CD4-positive, alpha-beta T cell (primary cell): ENCODE measurements around the gene IFNGR2. TPM values are rescaled to one million over a fixed set of nuclear protein-coding genes. Genes with fewer than 3 reads are reported as not detected.

Source experiments
- ATAC-seq: fragments of 200-7000 bp; cut with Tn5 transposase; one replicate; pipeline ENCODE4 v1.10.0; 2022; ENCODE audit warnings: mild to moderate bottlenecking; ENCODE audit not compliant: poor library complexity
- CTCF ChIA-PET: fragments of 350-600 bp; sonication (Branson Sonifier 250); formaldehyde crosslinking; loops from one replicate; lab custom pipeline; 2021; ENCODE audit warnings: antibody characterized with exemption, inconsistent platforms; lab: Charles Lee
- POLR2A ChIA-PET: fragments of 350-600 bp; sonication (Branson Sonifier 250); formaldehyde crosslinking; loops from one replicate; lab custom pipeline; 2021; ENCODE audit warnings: antibody characterized with exemption, inconsistent platforms; lab: Charles Lee
- DNase-seq, 14 experiments: peaks; one replicate each; pipeline ENCODE4 v3.0.0-alpha.2; 2013 to 2020; ENCODE audit warnings: mixed read lengths in 2 of 14
- H3K27ac ChIP-seq, 2 donors: one replicate each; pipeline versions ENCODE4 v1.5.1 to v1.7.0; 2013; ENCODE audit warnings: low read length in 2 of 2, low read depth in 1 of 2, mild to moderate bottlenecking in 1 of 2
- H3K27me3 ChIP-seq, 2 experiments: 1 replicate in 1 of 2; 2 replicates in 1 of 2; pipeline versions ENCODE4 v1.6.1 to v1.7.0; 2013; ENCODE audit warnings: low read length in 2 of 2, control low read depth in 1 of 2, mild to moderate bottlenecking in 1 of 2, moderate library complexity in 1 of 2; ENCODE audit not compliant: insufficient read depth in 2 of 2, control insufficient read depth in 1 of 2
- H3K36me3 ChIP-seq: one replicate; pipeline ENCODE4 v1.6.1; 2013; ENCODE audit warnings: low read length, control low read depth; ENCODE audit not compliant: insufficient read depth
- H3K4me1 ChIP-seq: one replicate; pipeline ENCODE4 v1.6.1; 2013; ENCODE audit warnings: low read length, control low read depth; ENCODE audit not compliant: insufficient read depth
- H3K4me3 ChIP-seq: one replicate; pipeline ENCODE4 v1.5.1; 2013; ENCODE audit warnings: mild to moderate bottlenecking, low read length, moderate library complexity
- H3K9me3 ChIP-seq, 2 experiments: 1 replicate in 1 of 2; 2 replicates in 1 of 2; pipeline versions ENCODE4 v1.6.1 to v1.7.0; 2013; ENCODE audit warnings: low read length in 2 of 2, mild to moderate bottlenecking in 2 of 2, control low read depth in 1 of 2, moderate library complexity in 1 of 2; ENCODE audit not compliant: control insufficient read depth in 1 of 2, insufficient read depth in 1 of 2
- H3K27ac Mint-ChIP-seq: one replicate; pipeline ENCODE4 v1.8.0; 2020; ENCODE audit warnings: mixed read lengths
- H3K27me3 Mint-ChIP-seq: one replicate; pipeline ENCODE4 v1.8.0; 2021; ENCODE audit warnings: mixed read lengths
- H3K36me3 Mint-ChIP-seq: one replicate; pipeline ENCODE4 v1.8.0; 2021; ENCODE audit warnings: low read depth, mixed read lengths
- H3K4me1 Mint-ChIP-seq: one replicate; pipeline ENCODE4 v1.8.0; 2021; ENCODE audit warnings: low read depth, mixed read lengths
- H3K4me3 Mint-ChIP-seq: one replicate; pipeline ENCODE4 v1.8.0; 2020; ENCODE audit warnings: mild to moderate bottlenecking, mixed read lengths
- H3K9me3 Mint-ChIP-seq: one replicate; pipeline ENCODE4 v1.8.0; 2020; ENCODE audit warnings: mixed read lengths
- CTCF ChIP-seq: fragments of 200-600 bp; IDR thresholded peaks from one replicate; pipeline ENCODE4 v1.8.0; 2022; ENCODE audit warnings: antibody characterized with exemption, mild to moderate bottlenecking
- intact Hi-C, 2 experiments: fragments of 100-400 bp; cut with DNase I in 1 of 2; cut with micrococcal nuclease in 1 of 2; formaldehyde crosslinking; loops; one replicate each; pipeline versions ENCODE4 v1.15.1 to v1.9.0; 2023 to 2025; cut with DNase I, micrococcal nuclease
- total RNA-seq, 174 experiments: library from RNA in 2 of 174; stranded (reverse) in 2 of 174; gene quantifications; one replicate each; pipeline ENCODE4 v1.2.3 and lab custom pipeline; 2021 to 2026

The IFNGR2 gene
- total RNA-seq, 2 experiments from 2014 or later: 14.6 to 17.7 TPM

GRCh38 chr21:33384841-33385331 is 18.3 kb upstream of the IFNGR2 start:
- Histone ChIP-seq H3K36me3 (no peaks in the 10 kb centered on the region), H3K4me1 (peaks cover 59% of the 10 kb centered on the region), H3K9me3 (no peaks in the 10 kb centered on the region), H3K4me3 (peak overlapping the region; percentile 10), H3K27ac (peak overlapping the region; percentile 3 to 4), H3K27me3 (no peaks in the 10 kb centered on the region)
- POLR2A ChIA-PET: interaction anchor here (1.1 to 2.9 kb wide), 13 partner anchors 18 to 613 kb away, joined by 3 to 51 read pairs (median 8); partner anchors contain the start of genes DNAJC28, GART, IFNAR1 and IFNGR2
- peak; percentile 55 for ATAC-seq
- H3K27me3 Mint-ChIP-seq: no peaks in the 10 kb centered on the region
- TF ChIP-seq CTCF: no peak
- CTCF ChIA-PET: interaction anchor here (0.8 to 5.3 kb wide), 5 partner anchors 11 to 188 kb away, joined by 3 to 34 read pairs (median 3); no protein-coding TSS in a partner anchor
- H3K4me1 Mint-ChIP-seq: peaks cover 58% of the 10 kb centered on the region
- no peaks in the 10 kb centered on the region for H3K9me3 Mint-ChIP-seq
- intact Hi-C loops: loop anchor here in 1 of 2 experiments (2.0 to 5.0 kb wide), 2 partner anchors 18 to 38 kb away; partner anchors contain the start of gene IFNGR2
- H3K36me3 Mint-ChIP-seq: no peaks in the 10 kb centered on the region
- DNase-seq: peak in 5 of 14 experiments; percentile 28 to 86 (median 77)
- peak overlapping the region; percentile 89 for H3K4me3 Mint-ChIP-seq
- peak overlapping the region; percentile 95 for H3K27ac Mint-ChIP-seq

GRCh38 chr21:33386222-33386784 is 16.9 kb upstream of the IFNGR2 start:
- no peaks in the 10 kb centered on the region for H3K27me3 ChIP-seq
- peaks cover 45% of the 10 kb centered on the region for H3K4me1 ChIP-seq
- H3K4me1 Mint-ChIP-seq: peaks cover 44% of the 10 kb centered on the region
- H3K27me3 Mint-ChIP-seq: no peaks in the 10 kb centered on the region
- ChIA-PET CTCF (interaction anchor here (5.3 kb wide), 1 partner anchor 25 kb away, joined by 34 read pairs; no protein-coding TSS in a partner anchor), POLR2A (interaction anchor here (2.9 kb wide), 1 partner anchor 24 kb away, joined by 51 read pairs; no protein-coding TSS in a partner anchor)
- DNase-seq (no peak), ATAC-seq (no peak)
- intact Hi-C loops: no loop called here
- H3K27ac Mint-ChIP-seq: no peak overlapping the region
- no peak overlapping the region for H3K4me3 Mint-ChIP-seq
- TF ChIP-seq CTCF: no peak
- H3K27ac ChIP-seq: no peak overlapping the region
- H3K9me3 Mint-ChIP-seq: no peaks in the 10 kb centered on the region
- H3K36me3 Mint-ChIP-seq: no peaks in the 10 kb centered on the region
- no peaks in the 10 kb centered on the region for H3K9me3 ChIP-seq
- H3K36me3 ChIP-seq: no peaks in the 10 kb centered on the region
- H3K4me3 ChIP-seq: no peak overlapping the region

- no peaks in the 10 kb centered on the region for H3K27me3 Mint-ChIP-seq
- no peak overlapping the region for H3K4me3 Mint-ChIP-seq
- no peaks in the 10 kb centered on the region for H3K36me3 Mint-ChIP-seq
- Histone ChIP-seq H3K4me1 (peaks cover 35% of the 10 kb centered on the region), H3K36me3 (no peaks in the 10 kb centered on the region), H3K27me3 (no peaks in the 10 kb centered on the region), H3K27ac (no peak overlapping the region), H3K4me3 (no peak overlapping the region), H3K9me3 (no peaks in the 10 kb centered on the region)
- H3K27ac Mint-ChIP-seq: no peak overlapping the region
- no peaks in the 10 kb centered on the region for H3K9me3 Mint-ChIP-seq
- peaks cover 35% of the 10 kb centered on the region for H3K4me1 Mint-ChIP-seq
- intact Hi-C loops: no loop called here
- ATAC-seq: no peak
- ChIA-PET POLR2A (interaction anchor here (0.6 kb wide), 1 partner anchor 540 kb away, joined by 3 read pairs; no protein-coding TSS in a partner anchor), CTCF (interaction anchor here (5.3 kb wide), 1 partner anchor 26 kb away, joined by 34 read pairs; no protein-coding TSS in a partner anchor)
- DNase-seq: no peak
- TF ChIP-seq CTCF: no peak
Measured at GRCh38 chr21:33387294-33387693, 15.9 kb upstream of the IFNGR2 start.
